ENCODE results near the gene GLIPR1.
A peak's percentile ranks its signal among the peaks of the same experiment; 100 is the strongest.
"Not testable (repeated sequence)": the region's sequence is repeated elsewhere in the genome, so short reads cannot be mapped to it uniquely, and the experiment has no call there.

Gene GLIPR1

DNA sequence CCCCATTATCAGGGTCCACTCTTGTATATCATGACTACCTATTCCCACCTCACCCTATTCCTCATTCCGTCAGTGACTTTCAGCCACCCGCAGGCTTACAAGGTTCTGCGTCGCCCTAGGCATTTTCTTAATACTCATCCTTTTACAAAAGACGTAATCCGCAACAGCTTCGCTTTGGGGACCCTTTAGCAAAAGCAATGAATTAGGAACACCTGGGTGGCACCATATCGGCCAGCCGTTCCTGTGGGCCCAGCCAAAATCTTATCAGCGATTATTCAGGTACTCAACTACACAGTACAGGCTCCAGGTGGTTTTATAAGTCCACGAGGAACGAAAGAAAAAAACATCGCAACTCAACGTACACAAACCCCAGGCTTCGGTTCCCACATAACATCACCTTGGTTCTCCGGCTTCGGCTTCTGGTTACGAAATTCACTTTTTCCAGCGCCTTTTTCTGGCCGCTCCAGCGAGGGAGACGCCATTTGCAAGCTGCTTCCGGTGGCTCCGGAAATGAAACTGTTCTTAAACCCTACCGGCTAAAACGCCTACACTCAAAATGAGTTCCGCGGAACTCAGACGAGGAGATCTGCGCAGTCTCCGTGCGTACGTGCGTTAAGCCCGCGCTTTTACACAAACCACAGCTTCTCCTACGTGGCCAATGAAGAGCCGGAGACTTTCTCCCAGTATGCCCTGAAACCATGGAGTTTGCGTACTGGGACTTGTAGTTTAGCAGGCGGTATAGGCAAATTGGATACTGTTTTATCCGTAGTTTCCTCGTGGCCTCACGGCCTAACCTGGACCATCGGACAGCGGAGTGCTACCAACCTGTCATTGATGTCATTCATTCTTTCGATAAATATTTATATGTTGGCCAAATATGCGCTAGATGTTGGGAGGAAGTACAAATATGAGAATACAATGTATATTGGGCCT is 30.8 kb downstream of the GLIPR1 start, which contains the start of gene KRR1:
Gene KRR1 (minus strand): TSS at position 494 of the 933 bp plus-strand sequence. CDS start 12 bp downstream, at position 482.
- peak; percentile 80 to 85 for DNase-seq (ENCODE audit: low read depth in 2 of 2)

- DNase-seq (ENCODE audit: low read depth in 2 of 2), result not testable (repeated sequence)
These were observed 40.7 kb downstream of the GLIPR1 start for GRCh38 chr12:75521224-75521623.

DNA sequence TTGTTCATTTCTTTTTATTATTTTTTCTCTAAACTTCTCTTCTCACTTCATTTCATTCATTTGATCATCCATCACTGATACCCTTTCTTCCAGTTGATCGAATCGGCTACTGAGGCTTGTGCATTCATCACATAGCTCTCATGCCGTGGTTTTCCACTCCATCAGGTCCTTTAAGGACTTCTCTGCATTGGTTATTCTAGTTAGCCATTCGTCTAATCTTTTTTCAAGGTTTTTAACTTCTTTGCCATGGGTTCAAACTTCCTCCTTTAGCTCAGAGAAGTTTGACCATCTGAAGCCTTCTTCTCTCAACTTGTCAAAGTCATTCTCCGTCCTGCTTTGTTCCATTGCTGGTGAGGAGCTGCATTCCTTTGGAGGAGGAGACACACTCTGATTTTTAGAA is 41.6 kb downstream of the GLIPR1 start:
- DNase-seq (ENCODE audit: low read depth in 2 of 2), result not testable (repeated sequence)

GRCh38 chr12:75525263-75525662 is 44.7 kb downstream of the GLIPR1 start:
- DNase-seq (ENCODE audit: low read depth in 2 of 2), result no peak

DNA sequence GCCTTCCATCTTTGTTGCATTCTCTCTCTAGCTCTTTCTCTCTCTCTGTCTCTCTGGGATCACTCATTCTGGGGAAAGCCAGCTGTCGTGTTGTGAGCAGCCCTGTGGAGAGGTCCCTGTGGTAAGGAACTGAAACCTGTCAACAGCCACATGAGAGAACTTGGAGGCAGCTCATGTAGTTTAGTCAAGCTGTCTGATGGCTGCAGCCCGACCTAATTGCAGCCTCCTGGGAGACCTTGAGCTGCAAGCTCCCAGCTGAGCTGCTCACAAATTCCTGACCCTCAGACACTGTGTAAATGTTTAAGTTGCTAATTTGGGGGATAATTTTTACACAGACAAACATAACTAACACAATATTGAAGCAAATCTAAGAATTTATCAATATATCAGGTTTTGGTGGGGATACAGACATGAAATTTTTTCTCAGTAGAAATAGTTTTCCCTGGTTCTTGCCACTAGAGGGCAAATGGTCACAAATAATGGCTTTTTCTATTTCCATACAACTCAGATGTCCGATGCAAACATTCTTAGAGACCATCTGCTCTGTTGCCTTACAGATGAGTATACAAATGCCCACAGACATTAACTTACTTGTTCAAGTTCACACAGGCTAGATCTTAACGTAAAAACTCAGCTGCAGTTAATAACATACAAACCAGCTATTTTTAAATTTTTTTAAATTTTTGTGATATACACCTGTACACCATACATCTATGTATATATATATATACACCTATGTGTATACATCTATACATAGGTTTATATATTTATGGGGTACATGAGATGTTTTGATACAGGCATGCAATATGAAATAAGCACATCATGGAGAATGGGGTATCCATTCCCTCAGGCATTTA is 46.3 kb downstream of the GLIPR1 start:
- no peak for DNase-seq (ENCODE audit: low read depth in 2 of 2)

DNA sequence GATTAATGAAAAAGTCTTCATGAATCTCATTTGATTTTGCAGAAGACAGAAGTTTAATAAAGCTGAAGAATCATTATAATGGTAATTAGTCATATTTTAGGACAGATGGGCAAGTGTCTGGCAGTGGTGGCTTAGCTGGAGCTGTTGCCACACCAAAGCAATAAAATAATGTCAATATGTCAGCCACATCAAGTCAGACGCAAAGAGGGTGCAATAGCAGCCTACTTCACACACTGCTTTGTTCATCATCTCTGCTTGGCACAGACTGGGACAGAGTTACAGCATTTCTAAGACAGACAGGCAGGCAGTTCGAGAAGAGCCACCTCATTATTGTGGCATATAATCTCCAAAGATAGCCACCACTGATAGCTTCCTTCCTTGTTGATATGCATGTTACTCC is 47.7 kb downstream of the GLIPR1 start:
- DNase-seq (ENCODE audit: low read depth in 2 of 2), result no peak

GRCh38 chr12:75528692-75529091 is 48.1 kb downstream of the GLIPR1 start:
- no peak for DNase-seq (ENCODE audit: low read depth in 2 of 2)

GRCh38 chr12:75529316-75529715 is 48.8 kb downstream of the GLIPR1 start:
- no peak for DNase-seq (ENCODE audit: low read depth in 2 of 2)

DNA sequence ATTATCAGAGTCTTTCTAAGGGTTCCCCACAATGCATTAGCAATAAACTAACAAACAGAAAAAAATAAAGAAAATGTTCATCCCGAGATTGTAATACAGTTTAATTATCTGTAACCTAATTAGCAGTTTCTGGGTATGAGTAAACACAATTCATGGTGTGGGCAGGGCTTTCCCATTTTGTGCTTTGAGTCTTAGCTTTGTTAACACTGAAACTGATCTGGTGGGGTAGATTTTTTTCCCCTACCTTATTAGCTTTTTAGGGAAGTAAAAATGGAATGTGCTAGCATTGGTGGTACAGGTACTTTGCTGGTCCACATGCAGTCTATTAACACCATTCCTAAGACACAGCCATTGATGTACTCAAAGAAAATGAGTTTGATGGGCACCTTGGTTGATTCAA is 49.3 kb downstream of the GLIPR1 start:
- DNase-seq (ENCODE audit: low read depth in 2 of 2), result no peak

DNA sequence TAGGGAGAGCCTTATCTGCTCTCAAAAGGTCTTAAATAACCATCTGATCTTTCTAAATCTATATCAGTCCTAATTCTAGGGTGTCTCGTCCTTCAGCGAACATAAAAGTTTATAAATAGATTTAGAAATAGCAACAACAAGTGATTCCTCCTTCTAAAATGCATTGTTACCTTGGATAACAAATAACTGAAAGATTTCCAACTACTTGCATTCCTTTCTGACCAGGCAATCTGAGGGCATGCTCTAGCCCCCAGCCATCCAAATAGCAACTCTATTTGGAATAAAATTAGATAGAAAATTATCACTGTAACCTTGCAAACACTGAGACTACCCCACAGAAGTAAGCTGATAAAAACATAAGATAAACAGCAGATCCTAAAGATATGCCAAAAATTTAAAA is 52.7 kb downstream of the GLIPR1 start:
- no peak for DNase-seq (ENCODE audit: low read depth in 2 of 2)

- no peak for DNase-seq (ENCODE audit: low read depth in 2 of 2)
These were observed 59.3 kb downstream of the GLIPR1 start for GRCh38 chr12:75539889-75540288.

DNA sequence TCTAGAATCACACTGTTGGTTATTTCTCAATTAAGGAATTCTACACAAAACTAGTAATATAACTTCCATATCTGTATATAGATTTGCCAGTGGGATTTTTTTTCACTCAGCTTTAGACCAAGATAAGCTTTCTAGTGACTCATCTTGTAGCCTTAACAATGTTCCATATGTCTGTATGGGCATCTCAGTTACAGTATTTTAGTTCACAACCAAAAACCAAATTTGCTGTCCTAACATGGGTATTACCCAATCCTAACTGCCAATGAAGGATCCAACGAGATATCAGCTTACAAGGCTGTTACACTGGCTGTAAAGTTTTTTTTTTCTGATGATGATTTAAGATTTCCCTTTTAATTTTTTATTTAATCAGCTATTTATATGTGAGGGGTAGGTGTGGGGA is 62.4 kb downstream of the GLIPR1 start:
- no peak for DNase-seq (ENCODE audit: low read depth in 2 of 2)

DNA sequence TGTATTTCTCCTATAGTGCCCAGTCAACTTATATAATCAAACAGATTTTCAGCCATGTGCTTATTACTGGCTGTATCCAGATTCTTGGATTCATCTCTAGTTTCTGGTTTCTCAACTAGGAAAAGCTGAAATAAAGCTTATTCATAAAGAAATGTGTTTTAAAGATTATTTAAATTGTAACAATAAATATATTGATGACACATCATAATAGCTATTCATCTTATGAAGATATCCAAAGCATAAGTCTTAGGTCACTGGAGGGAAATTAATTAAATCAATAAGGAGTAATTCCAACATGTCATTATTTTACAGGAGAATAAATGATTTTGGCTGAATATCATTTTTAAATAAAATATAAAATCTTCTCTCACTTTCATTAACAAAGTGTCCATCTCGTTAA is 63.0 kb downstream of the GLIPR1 start:
- no peak for DNase-seq (ENCODE audit: low read depth in 2 of 2)

- DNase-seq (ENCODE audit: low read depth in 2 of 2), result no peak
These were observed 65.1 kb downstream of the GLIPR1 start for GRCh38 chr12:75545636-75546035.

GRCh38 chr12:75548879-75549278 is 68.3 kb downstream of the GLIPR1 start:
- no peak for DNase-seq (ENCODE audit: low read depth in 2 of 2)

GRCh38 chr12:75549989-75550388 is 69.4 kb downstream of the GLIPR1 start:
- no peak for DNase-seq (ENCODE audit: low read depth in 2 of 2)

- DNase-seq (ENCODE audit: low read depth in 2 of 2), result no peak
These were observed 70.1 kb downstream of the GLIPR1 start for GRCh38 chr12:75550401-75551240.

GRCh38 chr12:75551477-75551876 is 70.9 kb downstream of the GLIPR1 start:
- DNase-seq (ENCODE audit: low read depth in 2 of 2), result no peak

DNA sequence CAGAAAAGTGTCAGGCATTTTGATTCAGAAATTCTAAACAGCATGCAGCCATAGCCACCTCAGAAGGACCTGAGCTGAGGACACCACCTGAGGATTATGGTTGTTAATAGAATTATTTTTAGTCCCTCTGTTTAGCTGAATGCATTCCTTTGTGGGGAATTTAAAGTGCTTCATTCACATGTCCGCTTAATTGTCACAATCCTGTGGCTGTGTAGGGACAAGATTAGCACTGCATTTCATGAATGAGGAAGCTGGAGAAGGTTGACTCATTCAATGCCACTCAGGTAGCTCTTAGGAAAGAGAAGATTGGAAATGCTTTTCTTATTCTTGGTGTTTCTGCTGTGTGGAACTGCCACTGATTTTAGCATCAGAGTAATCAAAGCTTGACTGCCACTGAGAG is 72.8 kb downstream of the GLIPR1 start:
- DNase-seq (ENCODE audit: low read depth in 2 of 2), result no peak

All from stimulated activated CD8-positive, alpha-beta memory T cell treated with anti-CD3 and anti-CD28 coated beads, Interleukin-15, amount 100 ng/mL, for 48 hours (primary cell).